PFSK-1 (cell line): ENCODE measurements around the gene CCSER1.
A peak's percentile ranks its signal among the peaks of the same experiment; 100 is the strongest.

ENCODE experiments used
- FOXP2 ChIP-seq: optimal IDR thresholded peaks from 2 replicates; pipeline ENCODE3; 2011; ENCODE audit warnings: borderline replicate concordance, control low read depth, inconsistent platforms; ENCODE audit not compliant: insufficient read depth; ENCODE audit errors: extremely low read length, extremely low read depth
- POLR2AphosphoS5 ChIP-seq: IDR thresholded peaks from 2 replicates; pipeline ENCODE4 v1.6.1; 2012; ENCODE audit warnings: low read depth, mild to moderate bottlenecking, control low read depth, low read length, moderate library complexity
- REST ChIP-seq, 2 experiments: IDR thresholded peaks; 2 replicates each; pipeline versions ENCODE4 v1.6.1 to v1.8.0; 2011 to 2012; ENCODE audit warnings: low read depth in 2 of 2, low read length in 2 of 2, control low read depth in 1 of 2, inconsistent platforms in 1 of 2, mild to moderate bottlenecking in 1 of 2, moderate library complexity in 1 of 2; ENCODE audit not compliant: insufficient read depth in 1 of 2
- SIN3A ChIP-seq: IDR thresholded peaks from 2 replicates; pipeline ENCODE4 v1.6.1; 2012; ENCODE audit warnings: mild to moderate bottlenecking, low read length, moderate library complexity, borderline replicate concordance; ENCODE audit not compliant: insufficient read depth
- TAF1 ChIP-seq: IDR thresholded peaks from 2 replicates; pipeline ENCODE4 v1.6.1; 2012; ENCODE audit warnings: low read length, control low read depth, borderline replicate concordance; ENCODE audit not compliant: insufficient read depth

CCSER1 gene

GRCh38 chr4:90950385-90950841 is 823.2 kb downstream of the CCSER1 start:
- TF ChIP-seq SIN3A (0 out of 2 replicates have a peak, but pooled peaks have one; percentile 21), REST (IDR thresholded peaks at IDR 0.05; ENCODE audit: insufficient read depth in 1 of 2, low read depth in 2 of 2, low read length in 2 of 2) (no peak)

GRCh38 chr4:90951037-90951436 is 823.8 kb downstream of the CCSER1 start:
- no peak for TF ChIP-seq SIN3A
- no peak for TF ChIP-seq REST (IDR thresholded peaks at IDR 0.05; ENCODE audit: insufficient read depth in 1 of 2, low read depth in 2 of 2, low read length in 2 of 2)
- no peak for TF ChIP-seq TAF1
- no peak for TF ChIP-seq FOXP2
- TF ChIP-seq POLR2AphosphoS5 = no peak

GRCh38 chr4:90958256-90958895 is 831.2 kb downstream of the CCSER1 start:
- TF ChIP-seq REST (IDR thresholded peaks at IDR 0.05; ENCODE audit: insufficient read depth in 1 of 2, low read depth in 2 of 2, low read length in 2 of 2) (no peak), TAF1 (no peak), POLR2AphosphoS5 (no peak), SIN3A (no peak)

GRCh38 chr4:90960433-90960832 is 833.2 kb downstream of the CCSER1 start:
- TF ChIP-seq SIN3A = no peak
- no peak for TF ChIP-seq POLR2AphosphoS5
- TF ChIP-seq REST (IDR thresholded peaks at IDR 0.05; ENCODE audit: insufficient read depth in 1 of 2, low read depth in 2 of 2, low read length in 2 of 2) = no peak
- TF ChIP-seq TAF1 = no peak
- no peak for TF ChIP-seq FOXP2

- TF ChIP-seq POLR2AphosphoS5 (no peak), SIN3A (no peak), FOXP2 (no peak), REST (IDR thresholded peaks at IDR 0.05; ENCODE audit: insufficient read depth in 1 of 2, low read depth in 2 of 2, low read length in 2 of 2) (no peak), TAF1 (no peak)
Observed at GRCh38 chr4:90960840-90961239, 833.6 kb downstream of the CCSER1 start.
